Measurements from ENCODE around the gene UNC5C. TPM values are rescaled to one million over a fixed set of nuclear protein-coding genes. Genes with fewer than 3 reads are reported as not detected.
A peak's percentile ranks its signal among the peaks of the same experiment; 100 is the strongest.

The UNC5C gene
- total RNA-seq, 2 donors from 2014 or later: 0.13 TPM; not detected in 1

DNA sequence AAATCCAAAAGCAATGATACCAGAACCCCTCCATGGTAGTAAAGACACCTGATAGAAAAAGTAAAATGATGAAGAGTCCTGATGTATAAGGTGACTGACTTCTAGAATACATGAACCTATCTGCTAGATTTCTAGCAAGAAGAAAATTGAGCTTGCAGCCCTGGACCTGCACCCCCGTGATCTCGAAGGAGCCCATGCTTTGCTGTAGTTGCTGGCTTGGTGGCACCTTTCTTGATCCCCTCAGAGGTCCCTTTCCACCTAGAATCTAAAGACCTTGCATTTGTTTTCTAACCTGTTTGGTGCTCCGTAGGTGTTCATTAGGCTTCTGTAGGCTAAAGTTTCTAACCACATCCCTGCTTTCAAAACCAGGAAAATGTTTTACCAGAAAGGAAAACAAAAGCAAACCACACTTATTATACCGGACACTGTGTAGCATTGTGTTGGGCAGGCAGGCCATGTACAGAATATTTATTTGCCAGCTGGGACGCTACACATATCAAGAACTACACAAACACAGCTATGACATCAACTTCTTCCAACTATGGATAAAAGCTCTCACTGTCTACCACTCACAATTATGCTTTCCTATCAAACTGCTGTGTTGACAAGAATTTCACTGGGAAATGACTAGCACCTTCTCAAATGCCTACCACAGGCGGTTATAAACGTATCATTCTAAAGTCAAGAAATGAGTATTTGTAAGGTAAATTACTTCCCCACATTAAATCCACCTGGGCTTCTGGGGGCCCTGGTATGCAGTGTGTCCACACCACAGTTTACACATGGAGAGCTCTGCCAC, 316.2 kb downstream of the UNC5C start:
- H3K27ac Mint-ChIP-seq: no peak overlapping the region
- H3K27me3 Mint-ChIP-seq: no peaks in the 10 kb centered on the region
- peaks cover 4% of the 10 kb centered on the region for H3K4me1 Mint-ChIP-seq
- no peak overlapping the region for H3K4me3 Mint-ChIP-seq
- H3K9me3 Mint-ChIP-seq: no peaks in the 10 kb centered on the region
- H3K36me3 Mint-ChIP-seq (ENCODE audit: low read depth): no peaks in the 10 kb centered on the region
- peak; percentile 79 for ATAC-seq (replicated peaks)

DNA sequence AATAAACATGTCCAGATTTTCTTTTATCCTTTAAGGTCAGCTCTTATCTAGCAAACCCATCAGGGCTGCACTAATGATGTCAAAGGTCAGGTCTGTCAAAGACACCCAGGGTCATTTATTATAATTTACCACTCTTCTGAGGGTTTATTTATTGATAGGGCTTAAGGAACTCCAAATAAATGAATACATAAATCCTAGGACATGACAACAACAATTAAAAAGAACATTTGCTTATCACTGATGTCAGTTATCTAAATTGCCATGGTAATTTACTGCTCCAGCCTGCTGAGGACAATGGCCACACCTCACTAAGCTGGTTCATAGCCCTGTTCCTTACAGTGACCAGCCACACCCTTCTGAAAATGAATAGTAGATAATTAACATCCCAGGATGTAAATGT, 317.1 kb downstream of the UNC5C start:
- Mint-ChIP-seq H3K27ac (no peak overlapping the region), H3K4me1 (peaks cover 4% of the 10 kb centered on the region)

GRCh38 chr4:95225849-95226248, 322.9 kb downstream of the UNC5C start:
- no peak for ATAC-seq (replicated peaks)
- Mint-ChIP-seq H3K9me3 (no peaks in the 10 kb centered on the region), H3K4me3 (no peak overlapping the region), H3K27ac (no peak overlapping the region), H3K36me3 (ENCODE audit: low read depth) (no peaks in the 10 kb centered on the region), H3K4me1 (no peaks in the 10 kb centered on the region), H3K27me3 (no peaks in the 10 kb centered on the region)

More for the DNA sequence above, 317.1 kb downstream of the UNC5C start:
- no peaks in the 10 kb centered on the region for H3K36me3 Mint-ChIP-seq (ENCODE audit: low read depth)
- no peak for ATAC-seq (replicated peaks)
- H3K4me3 Mint-ChIP-seq: no peak overlapping the region
- H3K9me3 Mint-ChIP-seq: no peaks in the 10 kb centered on the region
- no peaks in the 10 kb centered on the region for H3K27me3 Mint-ChIP-seq

GRCh38 chr4:95224402-95224801, 324.4 kb downstream of the UNC5C start:
- Mint-ChIP-seq H3K27ac (no peak overlapping the region), H3K9me3 (no peaks in the 10 kb centered on the region), H3K4me1 (no peaks in the 10 kb centered on the region), H3K36me3 (ENCODE audit: low read depth) (no peaks in the 10 kb centered on the region), H3K27me3 (no peaks in the 10 kb centered on the region), H3K4me3 (no peak overlapping the region)
- ATAC-seq (replicated peaks): no peak

GRCh38 chr4:95220205-95221175, 328.3 kb downstream of the UNC5C start:
- H3K9me3 Mint-ChIP-seq: no peaks in the 10 kb centered on the region
- no peaks in the 10 kb centered on the region for H3K27me3 Mint-ChIP-seq
- no peaks in the 10 kb centered on the region for H3K36me3 Mint-ChIP-seq (ENCODE audit: low read depth)
- no peak for ATAC-seq (replicated peaks)
- no peaks in the 10 kb centered on the region for H3K4me1 Mint-ChIP-seq
- no peak overlapping the region for H3K4me3 Mint-ChIP-seq
- no peak overlapping the region for H3K27ac Mint-ChIP-seq

DNA sequence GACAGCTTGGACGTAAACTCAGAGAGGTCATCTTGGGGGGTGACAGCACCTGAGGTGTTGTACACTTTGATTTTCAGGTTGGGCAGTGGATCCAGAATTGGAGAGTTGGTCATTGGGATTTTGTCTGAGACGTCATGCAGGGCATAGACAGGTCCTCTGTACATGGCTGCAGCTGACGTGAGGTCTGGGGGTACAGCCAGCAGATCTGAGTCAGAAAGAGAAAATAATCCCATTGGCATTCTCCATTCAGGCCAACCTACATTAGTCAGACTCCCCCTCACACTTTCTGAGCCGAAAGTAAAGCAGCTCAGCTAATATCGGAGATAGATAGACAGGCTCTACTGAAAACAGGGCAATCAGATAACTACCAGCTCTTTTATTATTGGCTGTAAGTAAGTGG, 329.7 kb downstream of the UNC5C start:
- no peak for ATAC-seq (replicated peaks)
- Mint-ChIP-seq H3K4me1 (no peaks in the 10 kb centered on the region), H3K27me3 (no peaks in the 10 kb centered on the region), H3K4me3 (no peak overlapping the region), H3K27ac (no peak overlapping the region), H3K9me3 (no peaks in the 10 kb centered on the region), H3K36me3 (ENCODE audit: low read depth) (no peaks in the 10 kb centered on the region)

GRCh38 chr4:95217197-95217596, 331.6 kb downstream of the UNC5C start:
- no peaks in the 10 kb centered on the region for H3K9me3 Mint-ChIP-seq
- H3K27ac Mint-ChIP-seq: no peak overlapping the region
- no peak overlapping the region for H3K4me3 Mint-ChIP-seq
- no peaks in the 10 kb centered on the region for H3K27me3 Mint-ChIP-seq
- no peaks in the 10 kb centered on the region for H3K4me1 Mint-ChIP-seq
- H3K36me3 Mint-ChIP-seq (ENCODE audit: low read depth): no peaks in the 10 kb centered on the region
- ATAC-seq (replicated peaks): no peak

GRCh38 chr4:95216636-95217035, 332.1 kb downstream of the UNC5C start:
- no peaks in the 10 kb centered on the region for H3K27me3 Mint-ChIP-seq
- no peak overlapping the region for H3K27ac Mint-ChIP-seq
- no peak overlapping the region for H3K4me3 Mint-ChIP-seq
- H3K36me3 Mint-ChIP-seq (ENCODE audit: low read depth): no peaks in the 10 kb centered on the region
- no peak for ATAC-seq (replicated peaks)
- H3K4me1 Mint-ChIP-seq: no peaks in the 10 kb centered on the region
- H3K9me3 Mint-ChIP-seq: no peaks in the 10 kb centered on the region

GRCh38 chr4:95215991-95216605, 332.7 kb downstream of the UNC5C start:
- no peaks in the 10 kb centered on the region for H3K36me3 Mint-ChIP-seq (ENCODE audit: low read depth)
- H3K27me3 Mint-ChIP-seq: no peaks in the 10 kb centered on the region
- H3K9me3 Mint-ChIP-seq: no peaks in the 10 kb centered on the region
- H3K27ac Mint-ChIP-seq: no peak overlapping the region
- ATAC-seq (replicated peaks): no peak
- no peak overlapping the region for H3K4me3 Mint-ChIP-seq
- no peaks in the 10 kb centered on the region for H3K4me1 Mint-ChIP-seq

DNA sequence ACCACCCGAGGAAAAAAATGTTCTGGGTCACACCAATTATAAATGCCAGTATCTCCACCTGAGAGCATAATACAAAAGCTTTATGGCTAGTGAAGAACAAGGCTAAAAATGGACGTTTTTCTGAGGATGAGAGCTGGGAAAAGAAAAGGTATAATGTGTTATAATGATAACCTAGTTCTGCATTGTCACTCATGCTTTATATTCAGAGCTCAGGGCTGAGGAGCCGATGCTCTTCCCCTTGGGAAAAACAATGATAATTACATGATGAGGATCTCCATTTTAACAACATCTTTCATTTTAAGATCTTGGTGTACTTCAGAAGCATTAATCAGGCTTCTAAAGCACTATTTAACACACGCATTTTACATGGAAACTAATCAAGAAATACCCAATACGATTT, 333.7 kb downstream of the UNC5C start:
- no peak overlapping the region for H3K4me3 Mint-ChIP-seq
- no peak overlapping the region for H3K27ac Mint-ChIP-seq
- H3K9me3 Mint-ChIP-seq: no peaks in the 10 kb centered on the region
- no peaks in the 10 kb centered on the region for H3K27me3 Mint-ChIP-seq
- no peaks in the 10 kb centered on the region for H3K4me1 Mint-ChIP-seq
- no peak for ATAC-seq (replicated peaks)
- no peaks in the 10 kb centered on the region for H3K36me3 Mint-ChIP-seq (ENCODE audit: low read depth)

- no peak for ATAC-seq (replicated peaks)
- no peaks in the 10 kb centered on the region for H3K27me3 Mint-ChIP-seq
Measured at GRCh38 chr4:95214408-95214807, 334.4 kb downstream of the UNC5C start.

GRCh38 chr4:95213366-95213765, 335.4 kb downstream of the UNC5C start:
- no peak overlapping the region for H3K4me3 Mint-ChIP-seq

More at GRCh38 chr4:95214408-95214807, 334.4 kb downstream of the UNC5C start:
- Mint-ChIP-seq H3K4me3 (no peak overlapping the region), H3K27ac (no peak overlapping the region), H3K36me3 (ENCODE audit: low read depth) (no peaks in the 10 kb centered on the region), H3K4me1 (no peaks in the 10 kb centered on the region), H3K9me3 (no peaks in the 10 kb centered on the region)

GRCh38 chr4:95212692-95213091, 336.1 kb downstream of the UNC5C start:
- no peaks in the 10 kb centered on the region for H3K4me1 Mint-ChIP-seq
- H3K9me3 Mint-ChIP-seq: no peaks in the 10 kb centered on the region
- H3K4me3 Mint-ChIP-seq: no peak overlapping the region
- ATAC-seq (replicated peaks): no peak
- H3K36me3 Mint-ChIP-seq (ENCODE audit: low read depth): no peaks in the 10 kb centered on the region
- H3K27me3 Mint-ChIP-seq: no peaks in the 10 kb centered on the region
- H3K27ac Mint-ChIP-seq: no peak overlapping the region

More at GRCh38 chr4:95213366-95213765, 335.4 kb downstream of the UNC5C start:
- no peak overlapping the region for H3K27ac Mint-ChIP-seq
- no peaks in the 10 kb centered on the region for H3K36me3 Mint-ChIP-seq (ENCODE audit: low read depth)
- H3K9me3 Mint-ChIP-seq: no peaks in the 10 kb centered on the region
- H3K4me1 Mint-ChIP-seq: no peaks in the 10 kb centered on the region
- ATAC-seq (replicated peaks): no peak
- no peaks in the 10 kb centered on the region for H3K27me3 Mint-ChIP-seq

DNA sequence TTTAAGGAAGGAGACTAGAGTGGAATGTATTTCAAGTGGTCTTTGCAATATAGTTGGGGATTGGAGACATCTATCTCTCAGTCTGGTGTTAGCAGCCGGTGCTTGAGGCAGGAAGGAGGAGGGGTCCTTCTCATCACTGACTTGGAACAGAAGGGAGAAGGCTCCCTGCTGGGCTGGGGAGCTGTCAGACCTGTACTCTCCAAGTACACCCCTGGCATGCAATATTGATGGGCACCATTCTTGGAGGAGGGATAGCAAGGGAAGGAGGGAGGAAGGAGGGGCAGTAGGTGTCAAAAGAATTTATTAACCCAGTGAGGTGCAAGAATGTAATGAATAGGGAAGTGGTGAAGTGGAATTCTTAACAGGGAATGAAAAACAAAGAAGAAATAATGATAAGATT, 338.8 kb downstream of the UNC5C start:
- H3K9me3 Mint-ChIP-seq: no peaks in the 10 kb centered on the region

More for the DNA sequence above, 338.8 kb downstream of the UNC5C start:
- no peak for ATAC-seq (replicated peaks)
- no peaks in the 10 kb centered on the region for H3K36me3 Mint-ChIP-seq (ENCODE audit: low read depth)
- no peak overlapping the region for H3K27ac Mint-ChIP-seq
- H3K4me1 Mint-ChIP-seq: no peaks in the 10 kb centered on the region
- no peak overlapping the region for H3K4me3 Mint-ChIP-seq
- no peaks in the 10 kb centered on the region for H3K27me3 Mint-ChIP-seq
